ENCODE measurements around the gene PDAP1. TPM values are rescaled to one million over a fixed set of nuclear protein-coding genes. Genes with fewer than 3 reads are reported as not detected.

PDAP1 gene
- total and polyA plus RNA-seq, 2 of the 4 experiments (the other 2 are of a cell fraction): 40.3 to 193 TPM

GRCh38 chr7:99420213-99420612 is 11.8 kb upstream of the PDAP1 start:
- intact Hi-C loops (cut with micrococcal nuclease) (no loop called here), in situ Hi-C loops (cut with MboI; ENCODE audit: low sequenced_read_pairs) (no loop called here), dilution Hi-C loops (cut with HindIII; ENCODE audit: low sequenced_read_pairs, unreplicated experiment) (no loop called here)
- Histone ChIP-seq H3K27ac (ENCODE audit: insufficient read depth, low read length) (no peak overlapping the region), H3K9me1 (ENCODE audit: insufficient read depth, low read length) (no peaks in the 10 kb centered on the region), H3K14ac (replicated peaks; ENCODE audit: low read depth, low read length) (no peak overlapping the region), H2AFZ (replicated peaks; ENCODE audit: low read length, poor library complexity) (no peak overlapping the region), H3K23ac (ENCODE audit: low read depth, low read length) (no peak overlapping the region), H2BK120ac (ENCODE audit: low read depth, low read length) (no peak overlapping the region), H4K8ac (ENCODE audit: low read depth in 2 of 2, low read length in 2 of 2) (no peak overlapping the region), H3K4me1 (ENCODE audit: control insufficient read depth, insufficient read depth, low read length) (no peaks in the 10 kb centered on the region), H4K20me1 (ENCODE audit: insufficient read depth, low read length) (peaks cover 24% of the 10 kb centered on the region), H2BK15ac (ENCODE audit: low read depth, low read length) (no peak overlapping the region), H2BK5ac (ENCODE audit: low read depth, low read length, poor library complexity, severe bottlenecking) (no peak overlapping the region), H2AK5ac (ENCODE audit: low read depth, low read length) (no peak overlapping the region), H2BK20ac (ENCODE audit: low read depth, low read length) (no peak overlapping the region), H3K18ac (ENCODE audit: low read depth, low read length) (no peak overlapping the region), H3K9me3 (ENCODE audit: control insufficient read depth, insufficient read depth, low read length) (no peaks in the 10 kb centered on the region), H4K91ac (ENCODE audit: insufficient read depth, low read depth, low read length) (no peak overlapping the region), H2AK9ac (replicated peaks; ENCODE audit: low read depth, low read length, poor library complexity) (no peak overlapping the region), H3K4me3 (ENCODE audit: insufficient read depth, low read depth, low read length) (no peak overlapping the region), H3K4ac (ENCODE audit: low read depth, low read length) (no peak overlapping the region), H3K9ac (ENCODE audit: low read depth, low read length) (no peak overlapping the region), H3K4me2 (ENCODE audit: low read depth, low read length) (no peak overlapping the region), H3K79me1 (ENCODE audit: low read depth in 1 of 2, low read length in 2 of 2) (peaks cover 9 to 18% of the 10 kb centered on the region in 2 experiments), H3K56ac (ENCODE audit: extremely low read depth, insufficient read depth, low read length) (no peak overlapping the region), H3K27me3 (ENCODE audit: control insufficient read depth, insufficient read depth, low read length) (no peaks in the 10 kb centered on the region), H3K36me3 (ENCODE audit: control insufficient read depth, insufficient read depth, low read length) (peaks cover 73% of the 10 kb centered on the region), H4K5ac (ENCODE audit: low read depth, low read length) (no peak overlapping the region)
- WGBS, 2 experiments (ENCODE audit: extremely low coverage in 2 of 2, insufficient read length in 1 of 2): no CpG with 5 or more reads among the region's 5 CpGs
- no TSS peak for BruUV-seq (replicated peaks)
- ChIA-PET CTCF (no interaction called here), POLR2A (ENCODE audit: unreplicated experiment) (interaction anchor here (1.3 kb wide), 1 partner anchor 11 kb away, joined by 3 read pairs; the partner anchor contains the start of genes BUD31 and PDAP1)
- no peak for DNase-seq
- ATAC-seq (ENCODE audit: low read depth): no peak
- TF ChIP-seq MXI1 (IDR thresholded peaks at IDR 0.05; ENCODE audit: borderline replicate concordance, low read depth, low read length) (no peak), CEBPB (IDR thresholded peaks at IDR 0.05; ENCODE audit: low read depth, low read length) (no peak), BHLHE40 (IDR thresholded peaks at IDR 0.05; ENCODE audit: low read depth, low read length) (no peak), CTCF (conservative IDR thresholded peaks at IDR 0.05; ENCODE audit: low read depth, low read length) (no peak), CHD1 (IDR thresholded peaks at IDR 0.05; ENCODE audit: low read depth, low read length) (no peak), MAZ (IDR thresholded peaks at IDR 0.05; ENCODE audit: borderline replicate concordance, low read depth, low read length) (no peak), MAFK (IDR thresholded peaks at IDR 0.05; ENCODE audit: low read depth, low read length) (no peak), RAD21 (IDR thresholded peaks at IDR 0.05; ENCODE audit: low read length) (no peak), RFX5 (IDR thresholded peaks at IDR 0.05; ENCODE audit: low read depth, low read length) (no peak), RCOR1 (IDR thresholded peaks at IDR 0.05; ENCODE audit: insufficient replicate concordance, low read length) (no peak), USF2 (IDR thresholded peaks at IDR 0.05; ENCODE audit: low read depth, low read length) (no peak), SMC3 (IDR thresholded peaks at IDR 0.05; ENCODE audit: low read depth, low read length) (no peak), NFE2L2 (IDR thresholded peaks at IDR 0.05; ENCODE audit: low read depth, low read length) (no peak), POLR2A (IDR thresholded peaks at IDR 0.05; ENCODE audit: low read depth, low read length) (no peak), FOS (IDR thresholded peaks at IDR 0.05; ENCODE audit: low read depth, low read length) (no peak), ELK1 (IDR thresholded peaks at IDR 0.05; ENCODE audit: borderline replicate concordance, low read depth, low read length) (no peak)

Measured in IMR-90 (cell line).